SK-N-SH (cell line): ENCODE data around the gene SLC38A8. TPM values are rescaled to one million over a fixed set of nuclear protein-coding genes. Genes with fewer than 3 reads are reported as not detected.

Experiments used
- CTCF ChIA-PET: fragments of 300-600, 350-600 bp; formaldehyde crosslinking; extraction: SDS; loops from one replicate; lab custom pipeline; 2021; lab: Yijun Ruan, JAX
- POLR2A ChIA-PET: fragments of 350-600 bp; sonication (Branson Sonifier 250); formaldehyde crosslinking; extraction: SDS; loops from one replicate; lab custom pipeline; 2020; ENCODE audit warnings: antibody characterized with exemption, inconsistent platforms; lab: Yijun Ruan, JAX
- DNase-seq: peaks from one replicate; pipeline ENCODE4 v3.0.0; 2012
- H2AFZ ChIP-seq: fragments of 200-600 bp; sonication (generic); 2 replicates; pipeline ENCODE4 v1.8.1; 2016; ENCODE audit warnings: antibody characterized with exemption, mild to moderate bottlenecking, low read depth
- H3F3A ChIP-seq: fragments of 200-600 bp; sonication (generic); replicated peaks from 2 replicates; pipeline ENCODE3; 2016; ENCODE audit warnings: antibody characterized with exemption, mild to moderate bottlenecking; ENCODE audit not compliant: insufficient read depth
- H3K27ac ChIP-seq, 2 experiments: fragments of 200-500 bp in 1 of 2; fragments of 200-600 bp in 1 of 2; sonication (Bioruptor generic) in 1 of 2; sonication (generic), shearing (Covaris generic) in 1 of 2; 2 replicates each; pipeline versions ENCODE4 v1.5.1 to v1.6.1; 2014 to 2016; ENCODE audit warnings: low read depth in 2 of 2, inconsistent platforms in 1 of 2, low read length in 1 of 2, mild to moderate bottlenecking in 1 of 2, mixed read lengths in 1 of 2
- H3K27me3 ChIP-seq: fragments of 200-600 bp; sonication (generic), shearing (Covaris generic); 2 replicates; pipeline ENCODE4 v1.6.1; 2016; ENCODE audit warnings: mixed run types; ENCODE audit not compliant: insufficient read depth
- H3K36me3 ChIP-seq, 2 experiments: fragments of 200-500 bp in 1 of 2; fragments of 200-600 bp in 1 of 2; sonication (Bioruptor generic) in 1 of 2; sonication (generic) in 1 of 2; replicated peaks in 1 of 2; 2 replicates each; pipeline versions ENCODE3 to v1.5.1; 2014 to 2016; ENCODE audit warnings: low read length in 1 of 2, mild to moderate bottlenecking in 1 of 2; ENCODE audit not compliant: insufficient read depth in 2 of 2, control insufficient read depth in 1 of 2
- H3K4me1 ChIP-seq, 2 experiments: fragments of 200-500 bp in 1 of 2; fragments of 200-600 bp in 1 of 2; sonication (Bioruptor generic) in 1 of 2; sonication (generic), shearing (Covaris generic) in 1 of 2; 2 replicates each; pipeline versions ENCODE4 v1.5.1 to v1.6.1; 2014 to 2016; ENCODE audit warnings: low read depth in 1 of 2, low read length in 1 of 2, mixed run types in 1 of 2; ENCODE audit not compliant: insufficient read depth in 2 of 2, control insufficient read depth in 1 of 2
- H3K4me2 ChIP-seq: fragments of 200-600 bp; sonication (generic), shearing (Covaris generic); 2 replicates; pipeline ENCODE4 v1.6.1; 2017; ENCODE audit warnings: mixed run types
- H3K4me3 ChIP-seq, 2 experiments: fragments of 200-500 bp in 1 of 2; fragments of 200-600 bp in 1 of 2; sonication (Bioruptor generic) in 1 of 2; sonication (generic), shearing (Covaris generic) in 1 of 2; 2 replicates each; pipeline versions ENCODE4 v1.5.1 to v1.8.1; 2014 to 2016; ENCODE audit warnings: low read depth in 2 of 2, inconsistent platforms in 1 of 2, low read length in 1 of 2, mild to moderate bottlenecking in 1 of 2, mixed read lengths in 1 of 2, moderate library complexity in 1 of 2
- H3K79me2 ChIP-seq: fragments of 200-600 bp; sonication (generic); 2 replicates; pipeline ENCODE4 v1.8.1; 2017; ENCODE audit warnings: mild to moderate bottlenecking; ENCODE audit not compliant: insufficient read depth
- H3K9ac ChIP-seq: fragments of 200-600 bp; sonication (generic); 2 replicates; pipeline ENCODE4 v1.6.1; 2017; ENCODE audit warnings: mixed run types
- H3K9me2 ChIP-seq: fragments of 200-600 bp; sonication (generic); 2 replicates; pipeline ENCODE4 v1.6.1; 2017; ENCODE audit warnings: mixed run types
- H3K9me3 ChIP-seq: fragments of 200-600 bp; sonication (generic); 2 replicates; pipeline ENCODE4 v1.6.1; 2017; ENCODE audit warnings: mixed run types, mild to moderate bottlenecking, moderate library complexity
- H4K20me1 ChIP-seq: fragments of 200-600 bp; sonication (generic); 2 replicates; pipeline ENCODE4 v1.6.1; 2017; ENCODE audit warnings: mild to moderate bottlenecking, mixed run types; ENCODE audit not compliant: insufficient read depth
- ELF1 ChIP-seq: IDR thresholded peaks from 2 replicates; pipeline ENCODE4 v1.4.0; 2012
- EP300 ChIP-seq, 2 experiments: IDR thresholded peaks; 2 replicates each; pipeline versions ENCODE4 v1.4.0 to v1.6.1; 2012; ENCODE audit warnings: borderline replicate concordance in 1 of 2, low read depth in 1 of 2, low read length in 1 of 2
- EZH2phosphoT487 ChIP-seq: fragments of 200-600 bp; sonication (generic); IDR thresholded peaks from 2 replicates; pipeline ENCODE4 v1.6.1; 2017; ENCODE audit warnings: low read depth, mixed run types, mild to moderate bottlenecking, antibody characterized with exemption, moderate library complexity, borderline replicate concordance
- FOXJ3 ChIP-seq: sonication (generic); formaldehyde crosslinking; IDR thresholded peaks from 2 replicates; pipeline ENCODE4 v1.5.1; 2020; ENCODE audit warnings: mild to moderate bottlenecking, missing genetic modification reagents
- FOXM1 ChIP-seq: IDR thresholded peaks from 2 replicates; pipeline ENCODE4 v1.4.0; 2012; ENCODE audit warnings: low read depth, mild to moderate bottlenecking
- GATA2 ChIP-seq: sonication (generic); formaldehyde crosslinking; IDR thresholded peaks from 2 replicates; pipeline ENCODE4 v1.5.0; 2020; ENCODE audit warnings: mild to moderate bottlenecking, missing genetic modification reagents
- IRF3 ChIP-seq: fragments of 150-350 bp; IDR thresholded peaks from 2 replicates; pipeline ENCODE4 v1.6.1; 2016; ENCODE audit warnings: mild to moderate bottlenecking, low read depth, low read length
- JUND ChIP-seq: IDR thresholded peaks from 2 replicates; pipeline ENCODE4 v1.4.0; 2012
- MAX ChIP-seq: IDR thresholded peaks from 2 replicates; pipeline ENCODE4 v1.4.0; 2012; ENCODE audit warnings: low read depth
- MXI1 ChIP-seq: IDR thresholded peaks from 2 replicates; pipeline ENCODE4 v1.6.1; 2012; ENCODE audit warnings: mild to moderate bottlenecking, low read depth, low read length, improper control_type of control experiment
- PBX3 ChIP-seq: IDR thresholded peaks from 2 replicates; pipeline ENCODE4; 2012
- POLR2AphosphoS5 ChIP-seq: IDR thresholded peaks from 2 replicates; pipeline ENCODE4 v1.6.1; 2012; ENCODE audit warnings: low read depth, low read length
- RAD21 ChIP-seq: IDR thresholded peaks from 2 replicates; pipeline ENCODE4 v1.6.1; 2012; ENCODE audit warnings: mild to moderate bottlenecking, low read length
- SMC3 ChIP-seq: IDR thresholded peaks from 2 replicates; pipeline ENCODE4 v1.6.1; 2012; ENCODE audit warnings: low read depth, low read length, improper control_type of control experiment
- TCF12 ChIP-seq: IDR thresholded peaks from 2 replicates; pipeline ENCODE4 v1.4.0; 2012
- USF1 ChIP-seq: IDR thresholded peaks from 2 replicates; pipeline ENCODE4 v1.4.0; 2012; ENCODE audit warnings: low read depth, borderline replicate concordance
- YY1 ChIP-seq: IDR thresholded peaks from 2 replicates; pipeline ENCODE4 v1.4.0; 2012; ENCODE audit warnings: low read depth, mild to moderate bottlenecking
- ZBTB33 ChIP-seq: IDR thresholded peaks from 2 replicates; pipeline ENCODE4 v1.4.0; 2012; ENCODE audit warnings: low read depth, borderline replicate concordance
- WGBS: methylation state at CpG from one replicate; pipeline ENCODE4 v1.1.6; 2017; ENCODE audit warnings: low lambda C conversion rate; 5-methylcytosine and 5-hydroxymethylcytosine counted together
- polyA plus RNA-seq, 3 experiments: library from polyadenylated mRNA; depleted of rRNA; stranded (reverse); fragments of >200 nt; gene quantifications; 2 replicates each; pipeline ENCODE4 v1.2.3, GENCODE V29; 2012

SLC38A8 gene
- polyA plus RNA-seq, 1 of the 3 experiments (the other 2 are of a cell fraction) = not detected

- no peaks in the 10 kb centered on the region for H4K20me1 ChIP-seq
- H3K4me2 ChIP-seq = no peak overlapping the region
- no peak for TF ChIP-seq USF1
- no peak for TF ChIP-seq EZH2phosphoT487
- no peak for TF ChIP-seq PBX3
- TF ChIP-seq IRF3 = no peak
- TF ChIP-seq POLR2AphosphoS5 = no peak
- TF ChIP-seq MAX = no peak
- no peak for TF ChIP-seq FOXM1
- no peak for TF ChIP-seq EP300 (IDR thresholded peaks at IDR 0.05; ENCODE audit: borderline replicate concordance in 1 of 2, low read depth in 1 of 2, low read length in 1 of 2)
- TF ChIP-seq MXI1 = no peak
- no peak for TF ChIP-seq TCF12
- TF ChIP-seq GATA2 (CRISPR knock-in tag) = no peak
- no peak for TF ChIP-seq SMC3
- TF ChIP-seq YY1 = no peak
- TF ChIP-seq ZBTB33 = no peak
- no peak for TF ChIP-seq ELF1
- no peak for TF ChIP-seq FOXJ3 (CRISPR knock-in tag)
- no peak for TF ChIP-seq JUND
- TF ChIP-seq RAD21 = no peak
- ChIA-PET CTCF (interaction anchor here (0.6 to 14.6 kb wide), 7 partner anchors 10 to 220 kb away, joined by 3 to 470 read pairs (median 5); no protein-coding TSS in a partner anchor), POLR2A (no interaction called here)
- no peak overlapping the region for H2AFZ ChIP-seq
- no peaks in the 10 kb centered on the region for H3K27me3 ChIP-seq
- H3K27ac ChIP-seq = no peak overlapping the region
- H3K4me3 ChIP-seq = no peak overlapping the region
- no peaks in the 10 kb centered on the region for H3K79me2 ChIP-seq
- no peak for DNase-seq
- no peak overlapping the region for H3K9ac ChIP-seq
- H3K4me1 ChIP-seq = no peaks in the 10 kb centered on the region
- H3K9me3 ChIP-seq = no peaks in the 10 kb centered on the region
- H3K9me2 ChIP-seq = no peaks in the 10 kb centered on the region
- 92% methylated on average over 2 of the region's 2 CpGs for WGBS
- H3F3A ChIP-seq = no peaks in the 10 kb centered on the region
- H3K36me3 ChIP-seq = no peaks in the 10 kb centered on the region
Measured at GRCh38 chr16:83967091-83967490, 75.5 kb downstream of the SLC38A8 start.
